HEK293 (cell line): ENCODE results near the gene NUP43.

Experiments used
- HOXC10 ChIP-seq: sonication (generic); formaldehyde crosslinking; IDR thresholded peaks from 2 replicates; pipeline ENCODE4 v1.8.1; 2023; ENCODE audit warnings: mild to moderate bottlenecking, missing genetic modification reagents
- KLF7 ChIP-seq: fragments of 450-650 bp; formaldehyde crosslinking; IDR thresholded peaks from 2 replicates; pipeline ENCODE4 v1.5.1; 2016; ENCODE audit warnings: missing biosample characterization, missing genetic modification characterization, borderline replicate concordance
- REPIN1 ChIP-seq: fragments of 450-650 bp; formaldehyde crosslinking; IDR thresholded peaks from 2 replicates; pipeline ENCODE4 v1.5.1; 2017; ENCODE audit warnings: missing biosample characterization, missing genetic modification characterization, low read depth
- TRIM28 ChIP-seq: IDR thresholded peaks from 2 replicates; pipeline ENCODE4 v1.6.1; 2011; ENCODE audit warnings: low read length, control low read depth, borderline replicate concordance
- YY2 ChIP-seq: fragments of 450-650 bp; formaldehyde crosslinking; IDR thresholded peaks from 2 replicates; pipeline ENCODE4 v1.5.1; 2016; ENCODE audit warnings: missing biosample characterization, missing genetic modification characterization
- ZBTB17 ChIP-seq: fragments of 450-650 bp; formaldehyde crosslinking; IDR thresholded peaks from 2 replicates; pipeline ENCODE4 v1.5.1; 2016; ENCODE audit warnings: missing biosample characterization, missing genetic modification characterization
- ZBTB8A ChIP-seq: fragments of 450-650 bp; formaldehyde crosslinking; IDR thresholded peaks from 2 replicates; pipeline ENCODE4 v1.5.1; 2016; ENCODE audit warnings: missing biosample characterization, missing genetic modification characterization
- ZFP69B ChIP-seq: fragments of 450-650 bp; formaldehyde crosslinking; IDR thresholded peaks from 2 replicates; pipeline ENCODE4 v1.5.1; 2016; ENCODE audit warnings: missing biosample characterization, missing genetic modification characterization
- ZNF112 ChIP-seq: fragments of 450-650 bp; formaldehyde crosslinking; IDR thresholded peaks from 2 replicates; pipeline ENCODE4 v1.5.0; 2017; ENCODE audit warnings: missing biosample characterization, missing genetic modification characterization
- ZNF121 ChIP-seq: fragments of 450-650 bp; formaldehyde crosslinking; IDR thresholded peaks from 2 replicates; pipeline ENCODE4 v1.5.1; 2016; ENCODE audit warnings: missing biosample characterization, missing genetic modification characterization
- ZNF132 ChIP-seq: fragments of 450-650 bp; formaldehyde crosslinking; IDR thresholded peaks from 2 replicates; pipeline ENCODE4 v1.5.1; 2017; ENCODE audit warnings: missing biosample characterization, missing genetic modification characterization, borderline replicate concordance
- ZNF341 ChIP-seq: fragments of 450-650 bp; formaldehyde crosslinking; IDR thresholded peaks from 2 replicates; pipeline ENCODE4; 2016; ENCODE audit warnings: low read depth, missing biosample characterization, missing genetic modification characterization
- ZNF354C ChIP-seq: fragments of 450-650 bp; formaldehyde crosslinking; IDR thresholded peaks from 2 replicates; pipeline ENCODE4 v1.5.1; 2016; ENCODE audit warnings: missing biosample characterization, missing genetic modification characterization, low read depth, borderline replicate concordance
- ZNF423 ChIP-seq: fragments of 450-650 bp; formaldehyde crosslinking; IDR thresholded peaks from 2 replicates; pipeline ENCODE4 v1.5.1; 2016; ENCODE audit warnings: missing biosample characterization, missing genetic modification characterization
- ZNF426 ChIP-seq: fragments of 450-650 bp; formaldehyde crosslinking; IDR thresholded peaks from 2 replicates; pipeline ENCODE4 v1.5.1; 2017; ENCODE audit warnings: missing biosample characterization, missing genetic modification characterization, mild to moderate bottlenecking, inconsistent platforms, moderate library complexity
- ZNF544 ChIP-seq: fragments of 450-650 bp; formaldehyde crosslinking; IDR thresholded peaks from 2 replicates; pipeline ENCODE4 v1.5.0; 2017; ENCODE audit warnings: missing biosample characterization, missing genetic modification characterization
- ZNF600 ChIP-seq: fragments of 450-650 bp; formaldehyde crosslinking; IDR thresholded peaks from 2 replicates; pipeline ENCODE4 v1.5.1; 2016; ENCODE audit warnings: missing biosample characterization, missing genetic modification characterization
- ZNF677 ChIP-seq: fragments of 450-650 bp; IDR thresholded peaks from 2 replicates; pipeline ENCODE4 v1.5.0; 2018; ENCODE audit warnings: missing biosample characterization, mild to moderate bottlenecking, missing genetic modification characterization, moderate library complexity
- ZNF768 ChIP-seq: fragments of 450-650 bp; formaldehyde crosslinking; IDR thresholded peaks from 2 replicates; pipeline ENCODE4 v1.5.1; 2018; ENCODE audit warnings: missing biosample characterization, mild to moderate bottlenecking, missing genetic modification characterization
- ZNF776 ChIP-seq: fragments of 450-650 bp; formaldehyde crosslinking; IDR thresholded peaks from 2 replicates; pipeline ENCODE4 v1.5.0; 2017; ENCODE audit warnings: missing biosample characterization, missing genetic modification characterization, borderline replicate concordance
- ZNF843 ChIP-seq: fragments of 450-650 bp; formaldehyde crosslinking; IDR thresholded peaks from 2 replicates; pipeline ENCODE4 v1.5.1; 2016; ENCODE audit warnings: missing biosample characterization, missing genetic modification characterization
- TF ChIP-seq, protein P1 (sequence below): fragments of 450-650 bp; formaldehyde crosslinking; IDR thresholded peaks from 2 replicates; pipeline ENCODE4 v1.5.1; 2016; ENCODE audit warnings: missing biosample characterization, missing genetic modification characterization, borderline replicate concordance
- TF ChIP-seq, protein P2 (sequence below): fragments of 450-650 bp; formaldehyde crosslinking; IDR thresholded peaks from 2 replicates; pipeline ENCODE4 v1.5.1; 2016; ENCODE audit warnings: missing biosample characterization, missing genetic modification characterization
- TF ChIP-seq, protein P3 (sequence below): fragments of 450-650 bp; formaldehyde crosslinking; IDR thresholded peaks from 2 replicates; pipeline ENCODE4 v1.5.1; 2016; ENCODE audit warnings: missing biosample characterization, missing genetic modification characterization
- TF ChIP-seq, protein P4 (sequence below): fragments of 450-650 bp; formaldehyde crosslinking; IDR thresholded peaks from 2 replicates; pipeline ENCODE4 v1.5.0; 2017; ENCODE audit warnings: missing biosample characterization, missing genetic modification characterization, borderline replicate concordance
- TF ChIP-seq, protein P5 (sequence below): fragments of 450-650 bp; formaldehyde crosslinking; IDR thresholded peaks from 2 replicates; pipeline ENCODE4 v1.5.1; 2016; ENCODE audit warnings: missing biosample characterization, missing genetic modification characterization, borderline replicate concordance

NUP43 gene

DNA sequence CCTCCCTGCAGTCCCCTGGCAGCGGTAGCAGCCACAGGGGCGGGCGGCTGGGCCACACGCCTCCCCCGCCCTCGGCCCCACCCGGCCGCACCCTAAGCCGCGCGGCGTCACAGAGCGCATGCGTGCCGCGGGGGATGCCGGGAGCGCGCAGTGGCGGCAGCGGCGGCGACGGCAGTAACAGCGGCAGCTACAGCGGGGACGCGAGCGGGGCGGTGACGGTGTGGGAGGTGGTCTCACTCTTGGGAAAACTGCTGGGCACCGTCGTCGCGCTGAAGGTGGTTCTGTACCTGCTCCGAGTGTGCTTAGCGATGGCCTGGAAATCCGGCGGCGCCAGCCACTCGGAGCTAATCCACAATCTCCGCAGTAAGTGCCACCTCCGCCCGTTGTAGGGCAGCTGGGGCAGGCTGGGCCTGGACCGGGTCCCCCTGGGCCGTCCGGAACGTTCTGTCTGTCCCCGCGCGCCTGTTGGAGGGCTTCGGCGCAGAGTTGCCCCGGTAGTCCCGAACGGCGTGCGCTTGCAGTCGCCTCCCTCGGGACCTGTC lies 3.3 kb upstream of the NUP43 start, which contains the start of gene PCMT1 (continued):
- TF ChIP-seq REPIN1 (tag by site-specific recombination): no peak; the same call in 1 of the 2 replicates
- TF ChIP-seq, protein P1, sequence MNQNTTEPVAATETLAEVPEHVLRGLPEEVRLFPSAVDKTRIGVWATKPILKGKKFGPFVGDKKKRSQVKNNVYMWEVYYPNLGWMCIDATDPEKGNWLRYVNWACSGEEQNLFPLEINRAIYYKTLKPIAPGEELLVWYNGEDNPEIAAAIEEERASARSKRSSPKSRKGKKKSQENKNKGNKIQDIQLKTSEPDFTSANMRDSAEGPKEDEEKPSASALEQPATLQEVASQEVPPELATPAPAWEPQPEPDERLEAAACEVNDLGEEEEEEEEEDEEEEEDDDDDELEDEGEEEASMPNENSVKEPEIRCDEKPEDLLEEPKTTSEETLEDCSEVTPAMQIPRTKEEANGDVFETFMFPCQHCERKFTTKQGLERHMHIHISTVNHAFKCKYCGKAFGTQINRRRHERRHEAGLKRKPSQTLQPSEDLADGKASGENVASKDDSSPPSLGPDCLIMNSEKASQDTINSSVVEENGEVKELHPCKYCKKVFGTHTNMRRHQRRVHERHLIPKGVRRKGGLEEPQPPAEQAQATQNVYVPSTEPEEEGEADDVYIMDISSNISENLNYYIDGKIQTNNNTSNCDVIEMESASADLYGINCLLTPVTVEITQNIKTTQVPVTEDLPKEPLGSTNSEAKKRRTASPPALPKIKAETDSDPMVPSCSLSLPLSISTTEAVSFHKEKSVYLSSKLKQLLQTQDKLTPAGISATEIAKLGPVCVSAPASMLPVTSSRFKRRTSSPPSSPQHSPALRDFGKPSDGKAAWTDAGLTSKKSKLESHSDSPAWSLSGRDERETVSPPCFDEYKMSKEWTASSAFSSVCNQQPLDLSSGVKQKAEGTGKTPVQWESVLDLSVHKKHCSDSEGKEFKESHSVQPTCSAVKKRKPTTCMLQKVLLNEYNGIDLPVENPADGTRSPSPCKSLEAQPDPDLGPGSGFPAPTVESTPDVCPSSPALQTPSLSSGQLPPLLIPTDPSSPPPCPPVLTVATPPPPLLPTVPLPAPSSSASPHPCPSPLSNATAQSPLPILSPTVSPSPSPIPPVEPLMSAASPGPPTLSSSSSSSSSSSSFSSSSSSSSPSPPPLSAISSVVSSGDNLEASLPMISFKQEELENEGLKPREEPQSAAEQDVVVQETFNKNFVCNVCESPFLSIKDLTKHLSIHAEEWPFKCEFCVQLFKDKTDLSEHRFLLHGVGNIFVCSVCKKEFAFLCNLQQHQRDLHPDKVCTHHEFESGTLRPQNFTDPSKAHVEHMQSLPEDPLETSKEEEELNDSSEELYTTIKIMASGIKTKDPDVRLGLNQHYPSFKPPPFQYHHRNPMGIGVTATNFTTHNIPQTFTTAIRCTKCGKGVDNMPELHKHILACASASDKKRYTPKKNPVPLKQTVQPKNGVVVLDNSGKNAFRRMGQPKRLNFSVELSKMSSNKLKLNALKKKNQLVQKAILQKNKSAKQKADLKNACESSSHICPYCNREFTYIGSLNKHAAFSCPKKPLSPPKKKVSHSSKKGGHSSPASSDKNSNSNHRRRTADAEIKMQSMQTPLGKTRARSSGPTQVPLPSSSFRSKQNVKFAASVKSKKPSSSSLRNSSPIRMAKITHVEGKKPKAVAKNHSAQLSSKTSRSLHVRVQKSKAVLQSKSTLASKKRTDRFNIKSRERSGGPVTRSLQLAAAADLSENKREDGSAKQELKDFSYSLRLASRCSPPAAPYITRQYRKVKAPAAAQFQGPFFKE: 0 out of 2 replicates have a peak, but pooled peaks have one; percentile 56
- TF ChIP-seq ZNF341 (tag by site-specific recombination): peak; percentile 90
- peak; percentile 64 for TF ChIP-seq ZNF121 (tag by site-specific recombination)
- peak; percentile 90 for TF ChIP-seq ZBTB8A (tag by site-specific recombination)
- no peak for TF ChIP-seq ZFP69B (tag by site-specific recombination)
- no peak for TF ChIP-seq ZNF677 (tag by site-specific recombination)
- TF ChIP-seq YY2 (tag by site-specific recombination): peak; percentile 72
- TF ChIP-seq ZNF423: 0 out of 2 replicates have a peak, but pooled peaks have one; percentile 7
- TF ChIP-seq, protein P2, sequence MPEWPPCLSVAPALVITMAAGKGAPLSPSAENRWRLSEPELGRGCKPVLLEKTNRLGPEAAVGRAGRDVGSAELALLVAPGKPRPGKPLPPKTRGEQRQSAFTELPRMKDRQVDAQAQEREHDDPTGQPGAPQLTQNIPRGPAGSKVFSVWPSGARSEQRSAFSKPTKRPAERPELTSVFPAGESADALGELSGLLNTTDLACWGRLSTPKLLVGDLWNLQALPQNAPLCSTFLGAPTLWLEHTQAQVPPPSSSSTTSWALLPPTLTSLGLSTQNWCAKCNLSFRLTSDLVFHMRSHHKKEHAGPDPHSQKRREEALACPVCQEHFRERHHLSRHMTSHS (tag by site-specific recombination): no peak
- TF ChIP-seq, protein P3, sequence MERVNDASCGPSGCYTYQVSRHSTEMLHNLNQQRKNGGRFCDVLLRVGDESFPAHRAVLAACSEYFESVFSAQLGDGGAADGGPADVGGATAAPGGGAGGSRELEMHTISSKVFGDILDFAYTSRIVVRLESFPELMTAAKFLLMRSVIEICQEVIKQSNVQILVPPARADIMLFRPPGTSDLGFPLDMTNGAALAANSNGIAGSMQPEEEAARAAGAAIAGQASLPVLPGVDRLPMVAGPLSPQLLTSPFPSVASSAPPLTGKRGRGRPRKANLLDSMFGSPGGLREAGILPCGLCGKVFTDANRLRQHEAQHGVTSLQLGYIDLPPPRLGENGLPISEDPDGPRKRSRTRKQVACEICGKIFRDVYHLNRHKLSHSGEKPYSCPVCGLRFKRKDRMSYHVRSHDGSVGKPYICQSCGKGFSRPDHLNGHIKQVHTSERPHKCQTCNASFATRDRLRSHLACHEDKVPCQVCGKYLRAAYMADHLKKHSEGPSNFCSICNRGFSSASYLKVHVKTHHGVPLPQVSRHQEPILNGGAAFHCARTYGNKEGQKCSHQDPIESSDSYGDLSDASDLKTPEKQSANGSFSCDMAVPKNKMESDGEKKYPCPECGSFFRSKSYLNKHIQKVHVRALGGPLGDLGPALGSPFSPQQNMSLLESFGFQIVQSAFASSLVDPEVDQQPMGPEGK (tag by site-specific recombination): peak; percentile 83
- no peak for TF ChIP-seq ZNF426
- TF ChIP-seq ZNF843 (tag by site-specific recombination): peak; percentile 65
- TF ChIP-seq ZNF600: peak; percentile 97
- TF ChIP-seq ZNF132 (tag by site-specific recombination): no peak
- no peak for TF ChIP-seq ZBTB17 (tag by site-specific recombination)
- TF ChIP-seq TRIM28: no peak
- TF ChIP-seq, protein P4, sequence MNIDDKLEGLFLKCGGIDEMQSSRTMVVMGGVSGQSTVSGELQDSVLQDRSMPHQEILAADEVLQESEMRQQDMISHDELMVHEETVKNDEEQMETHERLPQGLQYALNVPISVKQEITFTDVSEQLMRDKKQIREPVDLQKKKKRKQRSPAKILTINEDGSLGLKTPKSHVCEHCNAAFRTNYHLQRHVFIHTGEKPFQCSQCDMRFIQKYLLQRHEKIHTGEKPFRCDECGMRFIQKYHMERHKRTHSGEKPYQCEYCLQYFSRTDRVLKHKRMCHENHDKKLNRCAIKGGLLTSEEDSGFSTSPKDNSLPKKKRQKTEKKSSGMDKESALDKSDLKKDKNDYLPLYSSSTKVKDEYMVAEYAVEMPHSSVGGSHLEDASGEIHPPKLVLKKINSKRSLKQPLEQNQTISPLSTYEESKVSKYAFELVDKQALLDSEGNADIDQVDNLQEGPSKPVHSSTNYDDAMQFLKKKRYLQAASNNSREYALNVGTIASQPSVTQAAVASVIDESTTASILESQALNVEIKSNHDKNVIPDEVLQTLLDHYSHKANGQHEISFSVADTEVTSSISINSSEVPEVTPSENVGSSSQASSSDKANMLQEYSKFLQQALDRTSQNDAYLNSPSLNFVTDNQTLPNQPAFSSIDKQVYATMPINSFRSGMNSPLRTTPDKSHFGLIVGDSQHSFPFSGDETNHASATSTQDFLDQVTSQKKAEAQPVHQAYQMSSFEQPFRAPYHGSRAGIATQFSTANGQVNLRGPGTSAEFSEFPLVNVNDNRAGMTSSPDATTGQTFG: no peak
- no peak for TF ChIP-seq HOXC10 (CRISPR knock-in tag)
- TF ChIP-seq ZNF776: no peak
- TF ChIP-seq ZNF544 (tag by site-specific recombination): no peak
- no peak for TF ChIP-seq KLF7
- TF ChIP-seq ZNF768 (tag by site-specific recombination): peak; percentile 14; the same call in 1 of the 2 replicates
- no peak for TF ChIP-seq ZNF112
- no peak for TF ChIP-seq ZNF354C (tag by site-specific recombination)
- TF ChIP-seq, protein P5, sequence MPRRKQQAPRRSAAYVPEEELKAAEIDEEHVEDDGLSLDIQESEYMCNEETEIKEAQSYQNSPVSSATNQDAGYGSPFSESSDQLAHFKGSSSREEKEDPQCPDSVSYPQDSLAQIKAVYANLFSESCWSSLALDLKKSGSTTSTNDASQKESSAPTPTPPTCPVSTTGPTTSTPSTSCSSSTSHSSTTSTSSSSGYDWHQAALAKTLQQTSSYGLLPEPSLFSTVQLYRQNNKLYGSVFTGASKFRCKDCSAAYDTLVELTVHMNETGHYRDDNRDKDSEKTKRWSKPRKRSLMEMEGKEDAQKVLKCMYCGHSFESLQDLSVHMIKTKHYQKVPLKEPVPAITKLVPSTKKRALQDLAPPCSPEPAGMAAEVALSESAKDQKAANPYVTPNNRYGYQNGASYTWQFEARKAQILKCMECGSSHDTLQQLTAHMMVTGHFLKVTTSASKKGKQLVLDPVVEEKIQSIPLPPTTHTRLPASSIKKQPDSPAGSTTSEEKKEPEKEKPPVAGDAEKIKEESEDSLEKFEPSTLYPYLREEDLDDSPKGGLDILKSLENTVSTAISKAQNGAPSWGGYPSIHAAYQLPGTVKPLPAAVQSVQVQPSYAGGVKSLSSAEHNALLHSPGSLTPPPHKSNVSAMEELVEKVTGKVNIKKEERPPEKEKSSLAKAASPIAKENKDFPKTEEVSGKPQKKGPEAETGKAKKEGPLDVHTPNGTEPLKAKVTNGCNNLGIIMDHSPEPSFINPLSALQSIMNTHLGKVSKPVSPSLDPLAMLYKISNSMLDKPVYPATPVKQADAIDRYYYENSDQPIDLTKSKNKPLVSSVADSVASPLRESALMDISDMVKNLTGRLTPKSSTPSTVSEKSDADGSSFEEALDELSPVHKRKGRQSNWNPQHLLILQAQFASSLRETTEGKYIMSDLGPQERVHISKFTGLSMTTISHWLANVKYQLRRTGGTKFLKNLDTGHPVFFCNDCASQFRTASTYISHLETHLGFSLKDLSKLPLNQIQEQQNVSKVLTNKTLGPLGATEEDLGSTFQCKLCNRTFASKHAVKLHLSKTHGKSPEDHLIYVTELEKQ: no peak
